ENCODE results near the gene RBM48. TPM values are rescaled to one million over a fixed set of nuclear protein-coding genes. Genes with fewer than 3 reads are reported as not detected.

The RBM48 gene
- total RNA-seq, 1 donor from 2014 or later, result 11.5 TPM

- no peaks in the 10 kb centered on the region for H3K9me3 ChIP-seq
- no peaks in the 10 kb centered on the region for H3K27me3 ChIP-seq
- no peak overlapping the region for H3K4me3 ChIP-seq
- no peak for DNase-seq (ENCODE audit: extremely low spot score in 2 of 2)
- no peaks in the 10 kb centered on the region for H3K4me1 ChIP-seq
- intact Hi-C loops (cut with DNase I), result no loop called here
- H3K27ac ChIP-seq, result no peak overlapping the region
- TF ChIP-seq POLR2A (IDR thresholded peaks at IDR 0.05), result no peak
- TF ChIP-seq CTCF (IDR thresholded peaks at IDR 0.05), result no peak
- TF ChIP-seq POLR2AphosphoS5 (IDR thresholded peaks at IDR 0.05; ENCODE audit: insufficient read depth in 1 of 2, low read depth in 1 of 2), result no peak
- H3K36me3 ChIP-seq, result peaks cover 0 to 33% of the 10 kb centered on the region in 2 donors
Measured at GRCh38 chr7:92504563-92504962, 24.0 kb upstream of the RBM48 start.

GRCh38 chr7:92506363-92506762 lies 22.2 kb upstream of the RBM48 start:
- Histone ChIP-seq H3K27ac (no peak overlapping the region), H3K9me3 (no peaks in the 10 kb centered on the region), H3K27me3 (no peaks in the 10 kb centered on the region), H3K36me3 (peaks cover 0 to 15% of the 10 kb centered on the region in 2 donors), H3K4me1 (no peaks in the 10 kb centered on the region), H3K4me3 (no peak overlapping the region)
- DNase-seq (ENCODE audit: extremely low spot score in 2 of 2), result no peak
- intact Hi-C loops (cut with DNase I), result no loop called here
- TF ChIP-seq CTCF (IDR thresholded peaks at IDR 0.05) (no peak), POLR2AphosphoS5 (IDR thresholded peaks at IDR 0.05; ENCODE audit: insufficient read depth in 1 of 2, low read depth in 1 of 2) (no peak), POLR2A (IDR thresholded peaks at IDR 0.05) (no peak)

GRCh38 chr7:92508946-92509345 lies 19.6 kb upstream of the RBM48 start:
- no peaks in the 10 kb centered on the region for H3K4me1 ChIP-seq
- H3K27me3 ChIP-seq, result no peaks in the 10 kb centered on the region
- TF ChIP-seq POLR2AphosphoS5 (IDR thresholded peaks at IDR 0.05; ENCODE audit: insufficient read depth in 1 of 2, low read depth in 1 of 2), result no peak
- no peak for TF ChIP-seq POLR2A (IDR thresholded peaks at IDR 0.05)
- no peak for TF ChIP-seq CTCF (IDR thresholded peaks at IDR 0.05)
- intact Hi-C loops (cut with DNase I), result no loop called here
- no peak overlapping the region for H3K27ac ChIP-seq
- H3K9me3 ChIP-seq, result no peaks in the 10 kb centered on the region
- H3K4me3 ChIP-seq, result no peak overlapping the region
- peaks cover 0 to 12% of the 10 kb centered on the region in 2 donors for H3K36me3 ChIP-seq
- no peak for DNase-seq (ENCODE audit: extremely low spot score in 2 of 2)

GRCh38 chr7:92513167-92513902 lies 15.3 kb upstream of the RBM48 start:
- Histone ChIP-seq H3K4me3 (no peak overlapping the region), H3K36me3 (peaks cover 0 to 8% of the 10 kb centered on the region in 2 donors), H3K27ac (no peak overlapping the region), H3K9me3 (no peaks in the 10 kb centered on the region), H3K4me1 (no peaks in the 10 kb centered on the region), H3K27me3 (no peaks in the 10 kb centered on the region)
- intact Hi-C loops (cut with DNase I), result no loop called here
- TF ChIP-seq POLR2AphosphoS5 (IDR thresholded peaks at IDR 0.05; ENCODE audit: insufficient read depth in 1 of 2, low read depth in 1 of 2) (no peak), POLR2A (IDR thresholded peaks at IDR 0.05) (no peak), CTCF (IDR thresholded peaks at IDR 0.05) (no peak)
- no peak for DNase-seq (ENCODE audit: extremely low spot score in 2 of 2)

- no peak for TF ChIP-seq POLR2A (IDR thresholded peaks at IDR 0.05)
- TF ChIP-seq POLR2AphosphoS5 (IDR thresholded peaks at IDR 0.05; ENCODE audit: insufficient read depth in 1 of 2, low read depth in 1 of 2), result no peak
- no peak for TF ChIP-seq CTCF (IDR thresholded peaks at IDR 0.05)
- Histone ChIP-seq H3K27me3 (no peaks in the 10 kb centered on the region), H3K4me3 (no peak overlapping the region), H3K9me3 (no peaks in the 10 kb centered on the region), H3K36me3 (peaks cover 0 to 12% of the 10 kb centered on the region in 2 donors), H3K27ac (no peak overlapping the region), H3K4me1 (no peaks in the 10 kb centered on the region)
- intact Hi-C loops (cut with DNase I), result no loop called here
- DNase-seq (ENCODE audit: extremely low spot score in 2 of 2), result no peak
Measured at GRCh38 chr7:92517631-92518030, 11.0 kb upstream of the RBM48 start.
